Activated T-cell treated with anti-CD3 and anti-CD28 coated beads, Interleukin-2, amount 50 U/mL, for 4 hours (primary cell): ENCODE measurements around the gene LEKR1. TPM values are rescaled to one million over a fixed set of nuclear protein-coding genes. Genes with fewer than 3 reads are reported as not detected.
A peak's percentile ranks its signal among the peaks of the same experiment; 100 is the strongest.

Experiments used
- ATAC-seq, 2 donors: fragments of 200-7000 bp; cut with Tn5 transposase; one replicate each; pipeline ENCODE4 v1.10.0; 2021
- DNase-seq: peaks from one replicate; pipeline ENCODE4 v3.0.0-alpha.2; 2020
- H3K27me3 Mint-ChIP-seq: one replicate; pipeline ENCODE4 v1.8.0; 2021; ENCODE audit warnings: low read depth, mixed read lengths
- H3K36me3 Mint-ChIP-seq: one replicate; pipeline ENCODE4 v1.8.0; 2022; ENCODE audit warnings: mixed read lengths; ENCODE audit not compliant: insufficient read depth
- H3K4me1 Mint-ChIP-seq: one replicate; pipeline ENCODE4 v1.8.0; 2021; ENCODE audit warnings: low read depth, mixed read lengths
- H3K4me3 Mint-ChIP-seq: one replicate; pipeline ENCODE4 v1.8.0; 2021; ENCODE audit warnings: mild to moderate bottlenecking, moderate library complexity, mixed read lengths
- H3K9me3 Mint-ChIP-seq: one replicate; pipeline ENCODE4 v1.8.0; 2021; ENCODE audit warnings: mixed read lengths
- total RNA-seq, 3 donors: library from RNA; stranded (reverse); gene quantifications; one replicate each; pipeline ENCODE4 v1.2.1, GENCODE V29; 2021

LEKR1 gene
- total RNA-seq, 3 donors from 2014 or later = 0.30 to 0.68 (median 0.50) TPM

DNA sequence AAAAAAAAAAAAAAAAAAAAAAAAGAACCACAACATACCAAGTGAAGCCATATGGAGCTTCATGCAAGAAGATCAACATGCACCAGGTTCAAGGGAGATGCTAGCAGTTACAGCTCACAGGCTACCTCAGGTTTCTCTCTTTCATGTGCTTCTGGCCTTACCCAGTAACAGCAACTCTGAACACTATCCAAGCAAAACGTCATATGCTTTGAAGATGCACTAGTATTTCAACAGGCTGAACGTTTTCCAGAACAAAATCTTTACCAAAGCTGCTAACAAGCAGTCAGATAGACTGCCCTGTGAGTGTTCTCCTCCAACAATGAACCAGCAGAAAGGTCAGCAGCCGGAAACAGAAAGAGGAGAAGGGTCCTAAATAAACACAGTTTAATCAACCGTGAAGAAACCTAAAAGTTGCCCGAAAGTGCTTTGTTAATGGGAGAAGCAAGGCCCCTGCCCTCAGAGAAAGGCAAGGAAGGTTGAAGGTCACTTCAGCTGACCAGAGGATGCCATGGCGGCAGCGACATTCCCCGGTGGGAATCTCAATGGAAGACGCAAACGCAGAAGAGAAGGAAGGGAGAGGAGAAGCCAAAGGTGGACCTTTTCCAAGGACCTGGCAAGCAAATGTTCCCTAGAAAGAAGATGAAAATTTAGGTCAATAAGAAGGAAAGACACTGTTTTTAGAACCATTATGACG, 253.7 kb downstream of the LEKR1 start:
- ATAC-seq (no peak), DNase-seq (no peak)
- H3K4me1 Mint-ChIP-seq = peaks cover 22% of the 10 kb centered on the region
- no peaks in the 10 kb centered on the region for H3K9me3 Mint-ChIP-seq
- H3K27me3 Mint-ChIP-seq = no peaks in the 10 kb centered on the region
- H3K36me3 Mint-ChIP-seq = no peaks in the 10 kb centered on the region
- H3K4me3 Mint-ChIP-seq = no peak overlapping the region

DNA sequence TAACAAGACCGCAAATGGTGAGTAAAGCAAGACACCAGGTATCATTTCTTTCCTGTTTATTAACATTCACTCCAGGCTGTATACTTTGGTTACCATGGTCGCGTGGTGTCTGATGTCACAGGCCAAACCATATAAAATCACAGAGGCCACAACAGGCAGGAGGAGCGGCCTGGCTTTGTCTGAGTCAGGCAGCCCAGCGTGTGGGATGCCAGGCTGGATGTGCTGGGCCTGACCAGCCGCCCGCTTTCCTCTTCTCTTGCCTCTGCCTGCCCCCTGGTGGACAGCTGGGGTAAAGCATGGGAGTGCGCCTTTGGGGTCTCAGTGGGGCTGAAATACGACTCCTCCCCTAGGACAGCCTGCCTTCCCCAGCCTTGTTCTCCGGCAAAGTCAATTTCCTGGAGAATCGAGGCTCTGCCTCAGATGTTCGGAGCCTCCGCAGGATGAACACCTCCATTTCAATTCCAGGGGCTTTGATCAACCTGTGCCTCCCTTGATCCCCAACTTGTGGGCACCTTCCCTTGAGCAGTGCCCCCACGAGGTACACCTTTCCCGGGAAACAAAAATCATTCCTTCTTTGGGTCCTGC, 255.6 kb downstream of the LEKR1 start:
- no peaks in the 10 kb centered on the region for H3K9me3 Mint-ChIP-seq
- no peak overlapping the region for H3K4me3 Mint-ChIP-seq
- peak; percentile 91 to 94 for ATAC-seq
- H3K4me1 Mint-ChIP-seq = peaks cover 18% of the 10 kb centered on the region
- H3K36me3 Mint-ChIP-seq = no peaks in the 10 kb centered on the region
- peak; percentile 86 for DNase-seq
- no peaks in the 10 kb centered on the region for H3K27me3 Mint-ChIP-seq

DNA sequence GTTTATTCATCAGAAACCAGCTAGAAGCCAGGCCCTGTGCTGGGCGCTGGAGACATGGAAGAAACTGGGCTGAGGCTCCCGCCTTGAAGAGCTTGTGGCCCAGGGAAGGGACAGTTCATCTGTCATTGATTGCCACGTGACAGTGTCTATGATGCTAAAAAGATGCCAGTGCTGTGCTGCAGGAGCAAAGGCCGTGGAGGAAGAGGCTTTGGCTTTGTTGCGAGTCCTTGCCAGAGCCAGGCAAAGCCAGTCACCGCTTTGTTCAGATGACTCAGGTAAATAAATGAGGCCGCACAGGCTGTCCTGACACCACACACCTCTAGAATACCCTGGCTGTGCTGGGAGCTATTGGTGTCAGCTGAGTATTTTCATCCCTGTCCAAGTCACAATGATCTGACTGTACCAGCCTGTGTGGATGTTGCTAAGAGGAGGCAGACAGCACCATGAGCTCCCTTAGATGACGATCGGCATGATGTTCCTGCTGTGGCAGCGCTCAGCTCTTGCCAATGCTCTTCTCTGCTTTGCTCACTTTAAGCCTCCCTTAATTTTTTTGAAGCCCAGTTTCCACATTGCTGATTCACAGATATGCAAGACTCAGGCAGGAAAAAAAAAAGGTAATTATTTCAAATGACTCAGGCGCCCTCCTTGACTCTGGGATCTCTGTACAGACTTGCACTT, 256.3 kb downstream of the LEKR1 start:
- ATAC-seq = no peak
- no peak overlapping the region for H3K4me3 Mint-ChIP-seq

DNA sequence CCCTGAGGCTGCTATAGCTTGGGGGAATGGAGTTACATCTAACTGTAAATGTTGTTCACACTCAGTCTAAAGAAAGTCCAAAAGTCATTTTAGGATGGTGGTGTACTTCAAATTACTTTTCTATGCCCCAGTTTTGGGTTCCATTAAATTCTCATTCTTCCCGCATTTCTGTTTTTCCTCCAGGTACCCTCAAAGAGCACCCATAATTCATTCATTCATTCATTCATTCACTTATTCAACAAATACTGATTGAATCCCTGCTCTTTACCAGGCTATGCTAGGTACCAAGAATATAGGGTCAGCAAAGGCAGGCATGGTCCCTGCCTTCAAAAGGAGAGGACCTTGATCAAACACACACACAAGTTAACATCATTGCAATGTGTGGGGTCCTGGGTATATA, 257.7 kb downstream of the LEKR1 start:
- H3K27me3 Mint-ChIP-seq = no peaks in the 10 kb centered on the region
- H3K36me3 Mint-ChIP-seq = no peaks in the 10 kb centered on the region
- DNase-seq (no peak), ATAC-seq (no peak)
- peaks cover 29% of the 10 kb centered on the region for H3K4me1 Mint-ChIP-seq
- no peaks in the 10 kb centered on the region for H3K9me3 Mint-ChIP-seq
- no peak overlapping the region for H3K4me3 Mint-ChIP-seq

More for the DNA sequence above, 256.3 kb downstream of the LEKR1 start:
- no peak for DNase-seq
- peaks cover 22% of the 10 kb centered on the region for H3K4me1 Mint-ChIP-seq
- H3K27me3 Mint-ChIP-seq = no peaks in the 10 kb centered on the region
- no peaks in the 10 kb centered on the region for H3K36me3 Mint-ChIP-seq
- no peaks in the 10 kb centered on the region for H3K9me3 Mint-ChIP-seq

DNA sequence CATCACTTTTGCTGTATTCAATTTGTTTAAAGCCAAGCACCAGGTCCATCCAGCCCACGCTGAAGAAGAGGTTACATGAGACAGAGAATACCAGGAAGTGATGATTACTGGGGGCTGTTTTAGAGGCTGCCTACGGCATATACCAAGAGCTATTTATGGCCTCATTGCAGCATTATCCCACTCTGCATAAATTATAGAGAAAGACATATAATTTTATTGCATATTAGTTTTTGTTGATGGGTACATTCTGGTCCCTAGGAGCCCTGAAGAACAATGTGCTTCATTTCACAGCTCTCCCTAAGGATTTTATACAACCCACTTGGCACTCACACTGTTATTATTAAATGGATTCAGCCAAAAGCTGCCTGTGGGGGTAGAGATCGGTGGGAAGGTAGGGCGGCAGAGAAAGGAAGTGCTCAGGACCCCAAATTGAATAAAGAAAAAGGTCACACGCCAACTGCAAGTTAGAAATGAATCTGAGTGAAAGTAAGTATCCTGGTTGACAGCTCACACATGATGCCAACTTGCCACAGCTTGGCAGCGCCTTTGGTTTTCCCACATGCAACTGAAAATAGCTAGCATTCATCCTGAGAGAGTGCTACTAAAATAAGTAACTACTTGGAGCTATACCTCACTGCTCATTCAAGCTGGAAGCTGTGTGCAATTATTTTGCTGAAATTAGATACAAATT, 260.1 kb downstream of the LEKR1 start:
- Mint-ChIP-seq H3K27me3 (no peaks in the 10 kb centered on the region), H3K9me3 (no peaks in the 10 kb centered on the region), H3K36me3 (no peaks in the 10 kb centered on the region), H3K4me3 (no peak overlapping the region), H3K4me1 (peaks cover 43% of the 10 kb centered on the region)
- DNase-seq = no peak
- no peak for ATAC-seq

DNA sequence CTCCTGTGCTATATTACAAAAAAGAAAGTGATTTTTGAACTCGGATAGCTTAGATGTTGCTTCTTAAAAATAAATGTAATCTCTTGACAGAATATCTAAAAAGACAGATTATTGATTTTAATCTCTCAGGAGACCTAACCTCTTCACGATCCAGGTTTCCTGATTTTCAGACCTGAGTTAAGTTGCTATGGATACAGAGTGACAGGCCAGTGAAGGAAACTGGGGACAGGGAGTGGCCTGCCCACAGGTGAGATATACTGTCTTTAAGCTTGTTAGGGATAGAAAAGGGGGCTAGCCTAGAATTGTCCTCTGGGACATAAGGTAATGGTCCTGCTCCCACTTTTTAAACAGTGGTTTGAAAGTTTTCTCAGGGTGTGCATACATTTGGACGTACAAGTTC, 260.6 kb downstream of the LEKR1 start:
- ATAC-seq (no peak), DNase-seq (no peak)
- Mint-ChIP-seq H3K36me3 (no peaks in the 10 kb centered on the region), H3K4me1 (peaks cover 37% of the 10 kb centered on the region), H3K9me3 (no peaks in the 10 kb centered on the region), H3K27me3 (no peaks in the 10 kb centered on the region), H3K4me3 (no peak overlapping the region)

DNA sequence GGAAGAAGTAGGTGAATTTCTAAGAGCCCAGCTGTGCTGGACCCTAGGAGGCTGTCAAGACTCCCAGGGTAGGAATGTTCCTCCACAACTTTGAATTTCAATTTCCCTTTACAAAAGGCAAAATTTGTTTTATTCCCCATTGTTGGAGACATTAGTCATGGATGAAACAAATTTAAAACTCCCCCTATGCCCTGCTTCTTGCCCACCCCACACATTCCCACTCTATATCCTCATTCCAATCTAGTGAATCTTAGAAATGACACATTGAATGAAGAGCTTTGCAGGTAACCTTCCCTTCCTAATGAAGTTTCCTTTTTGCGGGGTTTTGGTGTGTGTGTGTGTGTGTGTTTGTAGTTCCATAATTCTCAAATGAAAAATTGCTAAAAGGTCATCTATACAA, 261.2 kb downstream of the LEKR1 start:
- H3K36me3 Mint-ChIP-seq = no peaks in the 10 kb centered on the region
- no peak for ATAC-seq
- H3K9me3 Mint-ChIP-seq = no peaks in the 10 kb centered on the region
- H3K4me1 Mint-ChIP-seq = peaks cover 31% of the 10 kb centered on the region
- DNase-seq = no peak
- no peak overlapping the region for H3K4me3 Mint-ChIP-seq
- H3K27me3 Mint-ChIP-seq = no peaks in the 10 kb centered on the region

DNA sequence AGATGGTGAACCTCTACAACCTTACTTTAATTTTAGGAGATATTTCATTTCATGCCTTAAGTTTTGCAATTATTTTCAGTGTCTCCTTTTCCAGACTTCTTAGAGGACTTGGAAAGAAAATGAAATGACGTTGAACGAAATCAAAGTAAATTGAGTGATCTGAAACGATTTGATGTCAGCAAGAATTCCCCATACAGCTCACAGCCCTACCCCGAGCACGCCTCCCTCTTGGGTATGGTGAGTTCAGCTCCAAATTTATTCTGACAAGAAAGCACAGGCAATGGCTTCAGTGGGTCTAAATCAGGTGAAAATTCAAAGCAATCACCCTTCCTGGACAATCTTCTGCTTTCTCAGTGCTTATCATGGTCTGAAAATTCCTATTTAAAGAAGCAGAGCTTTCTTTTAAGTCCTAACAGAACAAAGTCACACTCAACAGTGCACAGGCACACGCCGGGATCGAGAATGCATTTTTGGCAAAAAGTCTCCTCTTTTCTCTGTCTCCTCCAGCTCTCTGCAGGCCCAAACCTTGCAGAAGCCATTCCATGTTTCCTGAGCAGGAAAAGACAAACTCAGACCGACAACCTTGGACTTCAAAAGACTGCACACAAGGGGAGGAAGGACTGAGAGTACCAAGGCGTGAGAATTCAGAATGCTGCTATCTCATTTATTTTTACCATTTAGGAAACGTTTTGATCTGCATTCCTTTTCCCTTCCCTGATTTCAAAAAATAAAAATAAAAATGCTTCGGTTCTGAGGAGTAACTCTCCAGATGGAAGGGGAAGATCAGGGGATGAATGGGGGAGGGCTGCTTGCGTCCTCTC, 261.8 kb downstream of the LEKR1 start:
- H3K4me1 Mint-ChIP-seq = peaks cover 30% of the 10 kb centered on the region
- ATAC-seq (no peak), DNase-seq (no peak)
- no peaks in the 10 kb centered on the region for H3K27me3 Mint-ChIP-seq
- H3K4me3 Mint-ChIP-seq = peak overlapping the region; percentile 81
- no peaks in the 10 kb centered on the region for H3K36me3 Mint-ChIP-seq
- H3K9me3 Mint-ChIP-seq = no peaks in the 10 kb centered on the region

DNA sequence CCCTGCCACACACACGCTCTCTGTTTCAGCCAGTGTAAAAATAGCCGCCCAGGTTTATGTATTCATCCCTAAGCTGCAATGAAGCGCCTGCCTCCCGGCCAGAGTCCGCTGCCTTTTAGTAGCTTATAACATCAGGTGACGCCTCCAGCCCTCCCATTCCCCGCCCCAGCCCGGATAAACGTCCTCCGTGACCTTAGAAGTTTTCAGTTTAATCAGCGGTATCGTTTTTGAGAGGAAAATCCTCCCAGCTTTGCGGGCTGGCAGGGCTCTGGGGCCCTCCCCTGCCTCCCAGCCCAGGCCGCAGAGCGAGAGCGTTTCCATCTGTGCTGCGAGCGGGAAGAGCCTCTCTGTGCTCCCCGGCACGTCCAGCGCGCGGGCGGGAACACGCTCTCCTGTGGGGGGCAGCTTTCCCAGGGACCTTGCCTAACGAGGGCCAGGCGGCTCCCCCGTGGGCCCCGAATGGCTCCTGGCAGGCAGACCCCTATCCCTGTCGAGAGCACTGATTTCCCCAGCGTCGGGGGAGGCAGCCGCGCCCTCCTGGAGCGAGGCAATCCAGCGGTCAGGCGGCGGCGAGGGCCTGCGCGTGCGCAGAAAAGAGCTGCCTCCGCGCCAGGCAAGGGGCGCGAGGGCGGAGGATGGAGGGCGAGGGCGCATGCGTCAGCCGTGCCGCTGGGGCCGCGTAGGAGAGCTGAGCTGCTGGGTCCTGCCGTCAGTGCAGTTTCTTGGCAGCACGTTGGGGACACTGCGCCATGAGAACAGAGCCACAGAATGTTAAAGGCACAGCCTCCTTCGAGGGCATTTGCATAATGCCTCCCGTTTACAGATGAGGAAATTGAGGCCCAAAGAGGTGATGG, 262.7 kb downstream of the LEKR1 start:
- no peaks in the 10 kb centered on the region for H3K36me3 Mint-ChIP-seq
- H3K4me3 Mint-ChIP-seq = peak overlapping the region; percentile 81
- DNase-seq (peak; percentile 92), ATAC-seq (peak; percentile 93 to 94)
- H3K9me3 Mint-ChIP-seq = no peaks in the 10 kb centered on the region
- H3K27me3 Mint-ChIP-seq = no peaks in the 10 kb centered on the region
- peaks cover 33% of the 10 kb centered on the region for H3K4me1 Mint-ChIP-seq

DNA sequence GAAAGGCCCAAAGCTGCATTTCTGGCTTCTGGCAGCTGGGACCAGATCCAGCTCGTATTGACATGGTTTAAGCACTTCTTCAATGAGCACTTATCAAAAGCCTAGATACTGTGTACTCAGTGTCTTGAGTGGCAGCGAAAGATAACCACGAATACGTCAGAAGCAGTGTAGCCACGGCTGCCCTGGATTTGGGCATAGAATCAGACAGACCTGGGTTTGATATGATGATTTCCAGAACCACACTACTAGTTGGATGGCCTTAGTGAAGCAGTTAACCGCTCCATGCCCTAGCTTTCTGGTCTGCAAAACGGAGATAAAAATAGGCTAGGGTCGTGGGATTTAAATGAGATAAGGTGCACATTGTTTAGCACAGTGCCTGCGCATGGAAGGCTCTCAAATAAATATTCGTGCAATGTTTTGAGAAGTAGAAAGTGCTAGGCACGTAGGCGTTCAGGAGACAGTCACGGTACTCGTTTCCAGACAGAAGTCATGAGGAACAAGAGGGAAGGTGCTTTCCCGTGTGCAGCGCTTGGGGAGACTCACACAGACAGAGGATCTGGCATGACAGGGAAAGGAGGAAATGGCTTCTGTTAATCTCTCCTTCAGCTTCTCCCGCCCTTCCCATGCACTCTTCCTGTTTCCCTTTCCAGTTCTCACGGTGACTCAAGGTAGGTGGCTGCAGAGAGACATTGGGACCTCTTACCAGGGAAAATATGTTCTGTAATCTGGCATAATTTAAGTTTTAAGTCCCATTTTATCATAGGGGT, 263.5 kb downstream of the LEKR1 start:
- Mint-ChIP-seq H3K27me3 (no peaks in the 10 kb centered on the region), H3K4me3 (peak overlapping the region; percentile 81), H3K4me1 (peaks cover 33% of the 10 kb centered on the region), H3K9me3 (no peaks in the 10 kb centered on the region), H3K36me3 (no peaks in the 10 kb centered on the region)
- ATAC-seq = peak; percentile 16 to 21
- peak; percentile 13 for DNase-seq

DNA sequence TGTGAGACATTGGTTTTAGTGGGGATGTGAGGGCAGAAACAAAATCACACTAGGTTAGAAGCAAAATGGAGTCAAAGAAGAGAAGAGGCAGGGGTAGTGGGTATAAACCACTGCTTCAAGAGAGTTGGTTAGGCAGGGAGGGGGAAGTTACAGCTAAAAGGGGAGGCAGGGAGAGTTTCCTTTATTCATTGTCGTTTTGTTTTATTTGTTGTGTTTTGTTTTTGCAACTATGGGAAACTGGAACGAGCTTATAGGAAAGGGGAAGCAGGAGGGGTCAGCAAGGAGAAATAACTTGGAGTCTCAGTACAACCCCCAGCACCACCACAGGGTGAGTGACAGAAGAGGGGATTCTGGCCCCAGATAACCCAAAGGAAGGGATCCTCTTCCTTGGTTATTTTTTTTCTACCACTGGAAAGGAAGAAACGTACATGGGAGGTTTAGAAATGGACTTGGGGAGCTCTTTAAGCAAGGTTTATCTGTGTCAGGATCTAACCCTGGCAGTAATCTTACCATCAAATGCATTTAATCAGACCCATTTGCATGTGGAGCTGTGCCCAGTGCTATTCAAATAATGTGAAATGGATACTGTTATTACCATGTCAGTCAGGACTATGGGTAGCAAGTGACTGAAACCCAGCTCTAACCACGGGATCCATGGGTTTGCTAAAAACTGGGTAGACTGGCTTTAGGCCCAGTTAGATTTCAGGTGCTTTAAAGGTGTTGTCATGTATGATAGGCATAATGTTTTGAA, 265.1 kb downstream of the LEKR1 start:
- H3K4me1 Mint-ChIP-seq = peaks cover 33% of the 10 kb centered on the region
- H3K9me3 Mint-ChIP-seq = no peaks in the 10 kb centered on the region

DNA sequence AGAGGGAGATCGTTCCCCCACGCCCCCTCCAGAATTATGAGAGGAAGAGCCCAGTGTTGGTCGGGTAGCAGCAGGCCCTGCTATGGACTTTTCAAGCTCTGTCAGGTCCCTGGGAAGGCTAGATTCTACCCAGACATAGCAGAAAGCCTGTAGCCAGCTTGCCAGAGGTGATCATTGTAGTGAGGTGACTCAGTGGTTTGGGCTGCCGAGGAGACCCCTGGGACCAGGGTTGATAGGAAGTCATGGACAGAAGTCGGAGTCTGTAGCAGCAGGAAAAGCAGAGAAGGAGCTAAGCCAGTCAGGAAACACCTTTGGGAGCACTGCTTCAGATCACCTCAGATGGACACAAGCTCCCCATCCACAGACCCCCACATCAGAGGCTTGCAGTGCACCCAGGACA, 266.1 kb downstream of the LEKR1 start:
- ATAC-seq = no peak
- Mint-ChIP-seq H3K4me1 (peaks cover 29% of the 10 kb centered on the region), H3K36me3 (no peaks in the 10 kb centered on the region), H3K4me3 (no peak overlapping the region), H3K9me3 (no peaks in the 10 kb centered on the region), H3K27me3 (no peaks in the 10 kb centered on the region)
- no peak for DNase-seq

More for the DNA sequence above, 265.1 kb downstream of the LEKR1 start:
- ATAC-seq (no peak), DNase-seq (no peak)
- H3K4me3 Mint-ChIP-seq = no peak overlapping the region
- H3K36me3 Mint-ChIP-seq = no peaks in the 10 kb centered on the region
- no peaks in the 10 kb centered on the region for H3K27me3 Mint-ChIP-seq
